Endodermal cell (in vitro differentiated cells): ENCODE data around the gene WWC1. TPM values are rescaled to one million over a fixed set of nuclear protein-coding genes. Genes with fewer than 3 reads are reported as not detected.

ENCODE experiments used
- DNase-seq: peaks from one replicate; pipeline ENCODE4 v3.0.0-alpha.2; 2017
- H3K27ac ChIP-seq: 2 replicates; pipeline ENCODE4 v1.5.1; 2013; ENCODE audit warnings: mild to moderate bottlenecking, low read depth, low read length, moderate library complexity
- H3K27me3 ChIP-seq: 2 replicates; pipeline ENCODE4 v1.6.1; 2013; ENCODE audit warnings: mild to moderate bottlenecking, low read length, moderate library complexity; ENCODE audit not compliant: insufficient read depth, control insufficient read depth, poor library complexity, severe bottlenecking
- H3K36me3 ChIP-seq: 2 replicates; pipeline ENCODE4 v1.7.0; 2013; ENCODE audit warnings: mild to moderate bottlenecking, low read length, moderate library complexity; ENCODE audit not compliant: control insufficient read depth, insufficient read depth
- H3K4me1 ChIP-seq: one replicate; pipeline ENCODE4 v1.7.0; 2013; ENCODE audit warnings: low read length; ENCODE audit not compliant: control insufficient read depth, insufficient read depth
- H3K4me3 ChIP-seq: 2 replicates; pipeline ENCODE4 v1.5.1; 2013; ENCODE audit warnings: mild to moderate bottlenecking, low read length, moderate library complexity
- H3K9ac ChIP-seq: 2 replicates; pipeline ENCODE4 v1.6.1; 2013; ENCODE audit warnings: mild to moderate bottlenecking, low read length, moderate library complexity; ENCODE audit not compliant: poor library complexity, severe bottlenecking; ENCODE audit errors: extremely low read depth
- H3K9me3 ChIP-seq: 2 replicates; pipeline ENCODE4 v1.6.1; 2013; ENCODE audit warnings: mild to moderate bottlenecking, low read length, moderate library complexity; ENCODE audit not compliant: control insufficient read depth
- H3K27ac Mint-ChIP-seq: 2 replicates; pipeline ENCODE4 v1.8.0; 2020; ENCODE audit warnings: mixed read lengths
- H3K27me3 Mint-ChIP-seq: 2 replicates; pipeline ENCODE4 v1.8.0; 2021; ENCODE audit warnings: mild to moderate bottlenecking, mixed read lengths; ENCODE audit not compliant: insufficient read depth
- H3K36me3 Mint-ChIP-seq: 2 replicates; pipeline ENCODE4 v1.8.0; 2020; ENCODE audit warnings: low read depth, mixed read lengths
- H3K4me1 Mint-ChIP-seq: 2 replicates; pipeline ENCODE4 v1.8.0; 2020; ENCODE audit warnings: mixed read lengths
- H3K4me3 Mint-ChIP-seq: 2 replicates; pipeline ENCODE4 v1.8.0; 2020; ENCODE audit warnings: mild to moderate bottlenecking, moderate library complexity, mixed read lengths
- H3K9me3 Mint-ChIP-seq: 2 replicates; pipeline ENCODE4 v1.8.0; 2020; ENCODE audit warnings: mild to moderate bottlenecking, mixed read lengths
- CTCF ChIP-seq: fragments of 200-600 bp; sonication (generic); conservative IDR thresholded peaks from 2 replicates; pipeline ENCODE4 v1.5.0; 2021; ENCODE audit warnings: antibody characterized with exemption, mild to moderate bottlenecking
- WGBS, 2 experiments: methylation state at CpG; one replicate each; pipeline versions ENCODE4 v1.1.5 to v1.1.7; 2013; ENCODE audit warnings: missing lambda C conversion rate in 2 of 2, mixed read lengths in 1 of 2; ENCODE audit not compliant: insufficient coverage in 1 of 2, insufficient read length in 1 of 2; 5-methylcytosine and 5-hydroxymethylcytosine counted together
- total RNA-seq, 2 donors: library from RNA; stranded (reverse); fragmentation: NEBNext Ultra II Directional in 1 of 2; extraction: Animal tissue kit (Norgen Biotek cat#: 25700) in 1 of 2; gene quantifications; 2 replicates in 1 of 2; 3 replicates in 1 of 2; pipeline ENCODE4 v1.2.1, GENCODE V29; 2021

The WWC1 gene
- total RNA-seq, 2 donors from 2014 or later, result 18.4 to 20.3 TPM

GRCh38 chr5:168460606-168461005, 169.2 kb downstream of the WWC1 start:
- WGBS, 2 experiments, result 95 to 96% methylated on average over 8 to 9 of the region's 9 CpGs
- Mint-ChIP-seq H3K36me3 (peaks cover 45% of the 10 kb centered on the region), H3K9me3 (no peaks in the 10 kb centered on the region), H3K4me3 (no peak overlapping the region), H3K4me1 (peaks cover 2% of the 10 kb centered on the region), H3K27ac (no peak overlapping the region), H3K27me3 (no peaks in the 10 kb centered on the region)
- peaks cover 13% of the 10 kb centered on the region for H3K36me3 ChIP-seq
- H3K4me1 ChIP-seq, result no peaks in the 10 kb centered on the region
- no peaks in the 10 kb centered on the region for H3K27me3 ChIP-seq
- H3K9me3 ChIP-seq, result no peaks in the 10 kb centered on the region
- H3K9ac ChIP-seq, result no peak overlapping the region
- H3K4me3 ChIP-seq, result no peak overlapping the region
- no peak for TF ChIP-seq CTCF
- no peak overlapping the region for H3K27ac ChIP-seq
- no peak for DNase-seq

- H3K4me3 ChIP-seq, result no peak overlapping the region
- H3K4me1 Mint-ChIP-seq, result no peaks in the 10 kb centered on the region
Measured at GRCh38 chr5:168463081-168463480, 171.6 kb downstream of the WWC1 start.

GRCh38 chr5:168464214-168464613, 172.8 kb downstream of the WWC1 start:
- no peak overlapping the region for H3K27ac Mint-ChIP-seq
- H3K36me3 Mint-ChIP-seq, result peaks cover 28% of the 10 kb centered on the region
- H3K27me3 Mint-ChIP-seq, result no peaks in the 10 kb centered on the region
- Histone ChIP-seq H3K9me3 (no peaks in the 10 kb centered on the region), H3K9ac (no peak overlapping the region), H3K27ac (no peak overlapping the region), H3K4me1 (no peaks in the 10 kb centered on the region), H3K27me3 (no peaks in the 10 kb centered on the region), H3K4me3 (no peak overlapping the region), H3K36me3 (no peaks in the 10 kb centered on the region)
- WGBS, 2 experiments, result 93 to 98% methylated on average over 4 to 5 of the region's 5 CpGs
- TF ChIP-seq CTCF, result no peak
- no peaks in the 10 kb centered on the region for H3K4me1 Mint-ChIP-seq
- no peaks in the 10 kb centered on the region for H3K9me3 Mint-ChIP-seq
- H3K4me3 Mint-ChIP-seq, result no peak overlapping the region
- DNase-seq, result no peak

More at GRCh38 chr5:168463081-168463480, 171.6 kb downstream of the WWC1 start:
- Histone ChIP-seq H3K9me3 (no peaks in the 10 kb centered on the region), H3K27ac (no peak overlapping the region), H3K4me1 (no peaks in the 10 kb centered on the region), H3K36me3 (peaks cover 2% of the 10 kb centered on the region), H3K9ac (no peak overlapping the region), H3K27me3 (no peaks in the 10 kb centered on the region)
- no peak for DNase-seq
- Mint-ChIP-seq H3K9me3 (no peaks in the 10 kb centered on the region), H3K4me3 (no peak overlapping the region), H3K36me3 (peaks cover 32% of the 10 kb centered on the region), H3K27me3 (no peaks in the 10 kb centered on the region), H3K27ac (no peak overlapping the region)
- TF ChIP-seq CTCF, result no peak
- 97 to 100% methylated on average over 2 of the region's 2 CpGs for WGBS, 2 experiments
